GM19043 (cell line): Measurements from ENCODE around the gene PHLDB3.

ENCODE experiments used
- ATAC-seq: cut with Tn5 transposase; IDR thresholded peaks from one replicate; pipeline ENCODE4 v1.9.1; 2021; ENCODE audit warnings: low read depth; ENCODE audit not compliant: unreplicated experiment

The PHLDB3 gene

DNA sequence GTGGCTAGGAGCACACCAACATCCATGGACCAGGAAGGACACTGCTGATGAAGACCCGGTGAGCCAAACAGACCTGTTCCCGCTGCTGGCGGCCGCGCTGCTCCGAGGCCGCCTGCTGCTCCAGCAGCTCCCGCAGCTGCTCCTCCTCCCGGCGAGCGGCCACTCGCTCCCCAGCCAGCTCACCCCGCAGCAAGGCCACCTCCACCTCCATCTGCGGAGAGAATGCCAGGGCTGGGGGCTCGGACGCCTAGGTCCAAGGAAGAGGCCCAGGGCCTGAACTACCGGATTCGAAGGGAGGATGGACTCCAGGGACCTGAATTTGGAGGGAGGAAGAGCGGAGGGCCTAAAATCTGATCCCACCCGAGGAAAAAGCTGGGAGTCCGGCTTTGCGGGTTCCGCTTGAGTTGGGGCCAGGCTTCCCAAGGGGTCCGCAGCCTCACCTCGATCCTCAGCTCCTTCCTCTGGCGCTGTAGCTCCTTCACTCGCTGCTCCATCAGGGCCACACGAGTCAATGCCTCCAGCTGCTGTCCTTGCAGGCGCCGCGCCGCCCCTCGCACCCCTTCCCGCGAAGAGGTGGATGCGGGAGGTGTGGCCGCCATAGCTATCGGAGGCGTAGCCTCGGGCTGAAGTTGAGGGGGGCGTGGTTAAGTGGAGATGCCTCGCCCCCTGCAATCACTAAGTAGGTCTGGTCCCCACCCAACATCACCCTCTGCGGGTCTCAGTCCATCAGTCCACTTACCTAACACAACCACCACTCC lies 2.7 kb downstream of the PHLDB3 start:
- ATAC-seq, result no peak

DNA sequence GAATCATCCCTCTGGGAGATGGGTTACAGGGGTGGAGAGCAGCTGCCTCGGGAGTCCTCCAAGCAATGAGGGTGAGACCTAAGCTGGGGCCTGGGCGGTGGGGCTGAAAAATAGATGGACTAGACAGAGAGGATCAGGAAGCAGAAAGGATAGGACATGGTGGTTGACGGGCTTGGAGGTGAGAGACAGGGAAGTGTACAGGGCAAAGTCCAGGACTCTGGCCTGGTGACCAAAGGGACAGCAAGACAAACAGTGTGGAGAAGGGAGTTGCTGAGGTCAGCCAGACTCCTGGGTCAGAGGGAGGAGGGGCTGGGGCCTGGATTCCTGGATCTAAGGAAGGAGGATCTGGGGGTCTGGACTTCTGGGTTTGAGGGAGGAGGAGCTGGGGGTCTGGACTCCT lies 5.5 kb downstream of the PHLDB3 start:
- no peak for ATAC-seq

DNA sequence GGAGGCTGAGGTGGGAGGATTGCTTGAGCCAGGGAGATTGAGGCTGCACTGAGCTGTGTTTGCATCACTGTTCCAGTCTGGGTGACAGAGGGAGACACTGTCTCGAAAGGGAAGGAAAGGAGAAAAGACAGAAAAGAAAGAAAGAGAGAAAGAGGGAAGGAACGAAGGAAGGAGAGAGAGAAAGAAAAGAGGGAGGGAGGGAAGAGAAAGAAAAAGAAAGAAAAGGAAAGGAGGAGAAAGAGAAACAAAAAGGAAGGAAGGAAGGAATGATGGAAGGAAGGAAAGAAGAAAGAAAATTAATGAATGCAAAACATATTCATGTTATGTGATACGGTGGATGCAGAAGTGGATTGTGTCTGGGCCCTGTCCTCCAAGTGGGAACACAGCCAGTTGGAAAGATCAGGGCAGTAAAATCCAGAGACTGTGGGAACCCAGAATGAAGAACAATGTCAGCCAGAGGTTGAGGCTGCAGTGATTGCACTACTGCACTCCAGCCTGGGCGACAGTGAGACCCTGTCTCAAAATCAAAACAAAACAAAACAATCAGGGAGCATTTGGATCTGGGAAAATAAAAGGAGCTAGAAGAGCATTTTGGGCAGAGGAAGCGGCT lies 6.2 kb downstream of the PHLDB3 start:
- ATAC-seq, result no peak

DNA sequence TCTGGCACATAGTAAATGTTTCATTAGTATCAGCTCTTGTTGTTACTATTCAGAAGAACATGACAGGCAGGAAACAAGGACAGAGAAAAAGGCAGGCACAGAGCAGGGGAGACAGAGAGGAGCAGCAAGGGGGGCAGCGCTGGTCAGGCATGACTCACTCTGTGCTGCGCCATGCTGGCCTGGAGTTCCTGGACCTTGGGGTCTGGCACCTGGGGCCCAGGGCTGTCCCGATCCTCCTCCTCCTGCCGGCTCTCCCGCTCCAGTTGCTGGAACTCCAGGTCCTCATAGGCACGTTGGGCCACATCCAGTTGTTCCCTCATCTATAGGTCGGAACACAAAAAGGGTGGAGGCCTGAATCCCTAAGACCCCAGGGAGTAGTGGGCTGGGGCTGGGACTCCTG lies 7.6 kb downstream of the PHLDB3 start:
- no peak for ATAC-seq

DNA sequence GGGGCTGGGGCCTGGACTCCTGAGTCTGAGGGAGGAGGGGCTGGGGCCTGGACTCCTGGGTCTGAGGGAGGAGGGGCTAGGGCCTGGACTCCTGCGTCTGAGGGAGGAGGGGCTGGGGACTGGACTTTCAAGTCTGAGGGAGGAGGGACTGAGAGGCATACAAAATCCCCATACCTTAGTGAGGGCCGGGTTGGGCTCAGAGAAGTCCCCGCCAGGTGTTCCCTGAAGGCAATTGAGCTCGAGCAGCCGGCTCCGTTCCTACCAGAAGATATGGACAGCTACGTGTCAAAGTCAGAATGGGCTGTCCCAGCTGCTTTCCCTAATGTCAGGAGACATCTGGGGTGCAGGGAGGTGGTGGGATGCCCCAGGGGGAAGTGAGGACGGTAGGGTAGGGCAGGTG lies 9.5 kb downstream of the PHLDB3 start:
- ATAC-seq, result no peak

DNA sequence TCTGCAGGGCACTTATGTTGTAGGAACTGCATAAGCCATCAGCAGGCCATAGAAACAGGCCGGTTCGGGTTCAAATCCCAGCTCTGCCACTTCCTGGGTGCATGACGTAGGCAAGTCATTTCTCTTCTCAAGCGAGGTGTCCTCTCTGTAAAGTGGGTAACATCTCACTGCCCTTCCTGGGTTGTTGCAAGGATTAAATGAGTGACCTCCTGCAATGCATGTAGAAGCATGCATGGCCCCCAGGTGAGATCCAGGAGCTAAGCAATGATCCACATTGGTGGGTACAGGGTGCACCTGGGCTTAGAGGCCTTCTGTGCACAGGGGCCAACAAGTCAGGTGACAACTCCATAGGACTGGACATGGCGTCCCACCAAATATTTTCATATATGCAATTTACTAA lies 13.8 kb downstream of the PHLDB3 start:
- no peak for ATAC-seq

DNA sequence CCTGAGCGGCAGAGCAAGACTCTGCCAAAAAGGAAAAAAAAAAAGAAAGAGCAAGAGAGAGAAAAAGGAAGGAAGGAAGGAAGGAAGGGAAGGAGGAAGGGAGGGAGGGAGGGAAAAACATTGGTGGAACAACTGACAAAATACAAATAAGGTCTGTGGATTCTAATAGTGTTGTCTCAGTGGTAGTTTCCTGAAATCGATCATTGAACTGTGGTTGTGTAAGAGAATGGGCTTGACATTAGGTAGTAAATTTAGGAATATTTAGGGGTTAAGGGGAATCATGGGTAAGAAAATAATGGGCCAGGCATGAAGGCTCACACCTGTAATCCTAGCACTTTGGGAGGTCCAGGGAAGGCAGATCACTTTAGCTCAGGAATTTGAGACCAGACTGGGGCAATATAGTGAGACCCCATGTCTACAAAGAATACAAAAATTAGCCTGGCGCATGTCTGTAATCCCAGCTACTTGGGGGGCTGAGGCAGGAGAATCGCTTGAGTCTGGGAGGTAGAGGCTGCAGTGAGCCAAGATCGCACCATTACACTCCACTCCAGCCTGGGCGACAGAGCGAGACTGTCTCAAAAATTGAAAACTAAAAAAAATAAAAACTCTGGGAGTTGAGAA lies 14.5 kb downstream of the PHLDB3 start:
- no peak for ATAC-seq

DNA sequence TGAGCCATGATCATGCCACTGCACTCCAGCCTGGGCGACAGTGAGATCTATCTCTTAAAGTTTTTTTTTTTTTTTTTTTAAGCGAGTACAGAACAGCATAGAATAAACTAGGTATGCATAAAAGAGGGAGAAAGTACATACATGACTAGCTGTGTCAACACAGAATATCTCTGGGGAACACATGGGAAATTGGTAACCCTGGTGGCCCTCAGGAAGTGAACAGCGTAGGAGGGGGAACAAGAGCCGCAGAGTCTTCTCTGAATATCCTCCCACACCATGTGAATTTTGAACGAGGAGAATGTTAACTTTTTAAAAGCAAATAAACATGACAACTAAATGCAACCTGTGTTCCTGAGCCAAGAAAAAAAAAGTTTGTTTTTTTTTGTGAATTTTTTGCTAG lies 15.2 kb downstream of the PHLDB3 start:
- no peak for ATAC-seq

DNA sequence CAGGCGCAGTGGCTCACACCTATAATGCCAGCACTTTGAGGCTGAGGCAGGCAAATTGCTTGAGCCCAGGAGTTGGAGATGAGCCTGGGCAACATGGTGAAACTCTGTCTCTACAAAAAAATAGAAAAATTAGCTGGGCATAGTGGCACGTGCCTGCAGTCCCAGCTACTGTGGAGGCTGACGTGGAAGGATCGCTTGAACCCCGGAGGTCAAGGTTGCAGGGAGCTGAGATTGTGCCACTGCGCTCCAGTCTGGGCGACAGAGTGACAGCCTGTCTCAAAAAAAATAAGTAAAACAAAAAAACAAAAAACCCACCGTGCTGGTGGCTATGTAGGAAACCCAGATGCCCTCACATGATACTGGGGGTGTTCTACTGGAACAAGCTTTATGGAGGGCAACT lies 16.4 kb downstream of the PHLDB3 start:
- no peak for ATAC-seq

DNA sequence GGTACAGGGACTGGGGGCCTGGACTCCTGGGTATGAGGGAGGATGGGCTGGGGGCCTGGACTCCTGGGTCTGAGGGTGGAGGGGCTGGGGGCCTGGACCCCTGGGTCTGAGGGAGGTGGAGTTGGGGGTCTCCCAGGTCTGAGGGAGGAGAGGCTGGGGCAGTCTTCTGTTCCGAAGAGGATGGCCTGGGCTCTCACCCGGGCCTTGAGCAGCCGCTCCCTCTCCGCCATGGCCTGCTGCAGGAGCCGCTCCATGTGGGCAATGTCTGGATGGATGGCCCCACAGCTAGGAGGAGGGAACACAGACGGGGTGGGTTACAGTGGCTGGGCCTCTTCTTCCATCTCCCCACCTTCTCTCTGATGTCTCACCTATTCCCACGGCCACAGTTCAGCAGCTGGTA lies 18.1 kb downstream of the PHLDB3 start:
- ATAC-seq, result no peak

DNA sequence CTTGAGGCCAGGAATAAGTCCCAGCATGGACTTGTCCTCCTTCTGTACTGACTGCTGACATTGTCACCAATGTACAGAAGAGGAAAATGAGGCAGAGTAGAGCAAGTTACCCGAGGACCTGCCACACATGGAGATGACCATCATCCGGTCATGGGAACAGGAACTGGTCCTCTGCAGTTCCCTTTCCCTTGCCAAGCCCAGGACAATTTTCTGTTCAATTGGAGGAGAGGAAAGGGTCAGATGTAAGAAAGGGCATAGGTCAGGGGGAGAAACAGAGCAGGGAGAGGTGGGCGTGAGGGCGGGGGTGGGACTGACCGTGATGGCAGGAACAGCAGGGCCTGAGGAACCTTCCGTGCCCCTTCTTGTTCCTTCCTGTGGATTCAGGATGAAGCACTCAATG lies 18.6 kb downstream of the PHLDB3 start:
- ATAC-seq, result no peak

DNA sequence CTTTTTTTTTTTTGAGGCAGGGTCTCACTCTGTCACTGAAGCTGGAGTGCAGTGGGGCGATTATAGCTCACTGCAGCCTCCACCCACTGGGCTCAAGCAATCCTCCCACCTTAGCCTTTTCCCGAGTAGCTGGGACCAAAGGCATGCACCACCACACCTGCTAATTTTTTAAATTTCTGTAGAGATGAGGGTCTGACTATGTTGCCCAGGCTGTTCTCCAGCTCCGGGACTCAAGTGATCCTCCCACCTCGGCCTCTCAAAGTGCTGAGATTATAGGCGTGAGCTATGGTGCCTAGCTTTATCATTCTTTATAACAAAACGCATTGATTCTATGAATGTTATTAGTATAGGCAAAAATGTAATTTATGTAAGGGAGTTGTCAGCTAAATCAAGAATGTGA lies 21.3 kb downstream of the PHLDB3 start:
- ATAC-seq, result no peak

DNA sequence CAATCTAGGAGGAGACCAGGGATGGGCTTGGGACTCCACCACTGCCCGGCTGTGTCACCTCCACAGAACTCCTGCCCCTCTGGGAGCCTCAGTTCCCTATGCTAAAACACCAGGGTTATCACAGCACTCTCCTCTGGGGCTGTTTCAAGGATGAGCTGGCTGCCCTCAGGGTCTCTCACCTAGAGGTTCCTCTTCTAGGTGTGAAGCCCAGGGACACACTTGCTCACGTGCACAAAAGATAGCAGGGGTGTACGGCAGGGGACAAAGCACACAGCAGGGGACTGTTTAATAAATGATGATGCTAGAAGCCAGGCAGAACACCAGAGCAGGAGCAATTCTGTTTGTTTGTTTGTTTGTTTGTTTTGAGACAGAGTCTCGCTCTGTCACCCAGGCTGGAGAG lies 22.4 kb downstream of the PHLDB3 start:
- no peak for ATAC-seq

DNA sequence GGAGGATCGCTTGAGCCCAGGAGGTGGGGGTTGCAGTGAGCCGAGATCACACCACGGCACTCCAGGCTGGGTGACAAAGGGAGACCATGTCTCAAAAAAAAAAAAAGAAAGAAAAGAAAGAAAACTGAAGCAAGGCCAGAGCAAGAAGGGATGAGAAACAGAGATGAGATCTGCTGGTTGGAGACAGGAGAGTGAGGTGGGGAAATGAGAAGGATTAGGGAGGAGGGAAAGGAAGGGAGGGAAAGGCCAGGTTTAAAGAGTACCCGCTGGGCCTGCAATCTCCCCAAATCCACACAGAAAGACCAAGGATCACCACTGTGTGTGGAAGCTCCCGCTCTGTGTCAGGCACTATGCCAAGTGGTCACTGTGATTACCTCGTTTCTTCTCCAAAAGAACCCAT lies 22.8 kb downstream of the PHLDB3 start:
- ATAC-seq, result no peak

DNA sequence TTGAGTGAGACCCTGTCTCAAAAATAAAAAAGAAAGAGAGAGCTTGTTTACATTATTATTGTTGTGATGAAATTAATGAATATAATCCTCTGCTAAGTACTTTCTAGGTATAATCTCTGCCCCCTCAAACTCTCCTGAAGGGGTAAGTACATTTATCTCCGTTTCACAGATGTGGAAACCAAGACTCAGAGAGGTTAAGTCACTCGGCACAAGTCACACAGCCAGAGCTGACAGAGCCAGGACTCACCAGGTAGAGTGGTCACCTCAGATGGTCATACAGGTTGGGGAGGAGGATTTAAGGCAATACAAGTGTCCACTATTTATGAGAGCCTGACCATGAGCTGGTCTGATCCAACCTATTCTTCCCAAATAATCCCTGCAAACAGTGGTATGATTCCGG lies 24.0 kb downstream of the PHLDB3 start:
- no peak for ATAC-seq

DNA sequence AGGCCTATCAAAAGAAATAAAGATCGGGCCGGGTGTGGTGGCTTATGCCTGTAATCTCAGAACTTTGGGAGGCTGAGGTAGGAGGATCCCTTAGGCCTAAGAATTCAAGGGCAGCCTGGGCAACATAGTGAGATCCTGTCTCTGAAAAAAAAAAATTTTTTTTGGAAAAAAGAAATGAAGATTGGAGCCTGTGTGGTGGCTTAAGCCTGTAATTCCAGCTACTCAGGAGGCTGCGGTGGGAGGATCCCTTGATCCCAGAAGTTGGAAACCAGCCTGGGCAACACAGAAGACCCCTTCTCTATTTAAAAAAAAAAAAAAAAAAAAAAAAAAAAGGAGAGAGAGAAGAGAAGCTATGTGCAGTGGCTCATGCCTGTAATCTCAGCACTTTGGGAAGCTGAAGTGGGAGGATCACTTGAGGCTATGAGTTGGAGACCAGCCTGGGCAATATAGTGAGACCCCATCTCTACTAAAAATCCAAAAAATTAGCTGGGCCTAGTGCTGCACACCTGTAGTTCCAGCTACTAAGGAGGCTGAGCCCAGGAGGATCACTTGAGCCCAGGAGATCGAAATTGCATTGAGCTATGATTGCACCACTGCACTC lies 24.5 kb downstream of the PHLDB3 start:
- no peak for ATAC-seq

DNA sequence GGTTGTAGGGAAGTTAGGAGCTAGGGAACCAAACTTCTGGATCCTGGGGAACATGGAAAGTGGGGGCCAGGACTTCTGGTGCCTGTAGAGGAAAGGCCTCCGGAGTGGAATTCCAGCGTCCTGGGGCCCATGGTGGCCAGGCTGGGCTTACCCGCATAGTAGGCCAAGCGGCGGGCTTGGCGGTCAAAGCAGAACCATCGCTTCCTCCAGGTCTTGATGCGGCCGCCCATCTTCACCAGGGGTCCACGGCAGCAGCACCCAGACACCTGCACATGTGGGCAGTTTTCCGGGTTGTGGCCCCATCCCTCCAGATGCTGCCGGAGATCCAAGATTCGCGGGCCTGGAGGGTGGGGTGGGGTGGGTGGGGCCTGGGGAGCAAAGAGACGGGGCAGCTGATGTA lies 25.3 kb downstream of the PHLDB3 start:
- ATAC-seq, result no peak

DNA sequence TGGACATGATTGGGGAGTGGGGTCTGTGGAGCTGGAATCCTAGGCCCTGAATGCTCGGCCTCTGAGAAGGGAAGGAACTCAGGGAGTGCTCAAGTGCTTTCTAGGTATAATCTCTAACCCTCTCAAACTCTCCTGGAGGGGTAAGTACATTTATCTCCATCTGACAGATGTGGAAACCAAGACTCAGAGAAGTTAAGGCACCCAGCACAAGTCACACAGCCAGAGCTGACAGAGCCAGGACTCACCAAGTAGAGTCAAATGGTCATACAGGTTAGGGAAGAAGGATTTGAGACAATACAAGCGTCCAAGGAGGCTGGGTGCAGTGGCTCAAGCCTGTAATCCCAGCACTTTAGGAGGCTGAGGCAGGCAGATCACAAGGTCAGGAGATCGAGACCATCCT lies 26.2 kb downstream of the PHLDB3 start:
- ATAC-seq, result no peak

DNA sequence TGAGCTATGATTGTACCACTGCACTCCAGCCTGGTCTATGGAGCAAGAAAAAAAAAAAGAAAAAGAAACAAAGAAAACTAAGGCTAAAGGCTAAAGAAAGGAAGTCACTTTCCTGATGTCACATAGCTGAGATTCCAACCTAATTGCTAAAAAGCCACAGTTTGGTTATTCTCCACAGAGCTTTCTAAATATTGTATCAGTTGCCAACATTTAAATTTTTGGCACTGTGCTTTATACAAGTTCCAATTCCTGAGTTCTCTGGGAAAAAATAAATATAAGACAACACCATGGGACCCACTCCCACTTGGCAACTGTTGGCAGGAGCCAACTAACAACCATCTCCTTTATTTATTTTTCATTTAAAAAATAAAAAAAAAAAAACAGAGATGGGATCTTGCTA lies 27.9 kb downstream of the PHLDB3 start:
- ATAC-seq, result no peak

DNA sequence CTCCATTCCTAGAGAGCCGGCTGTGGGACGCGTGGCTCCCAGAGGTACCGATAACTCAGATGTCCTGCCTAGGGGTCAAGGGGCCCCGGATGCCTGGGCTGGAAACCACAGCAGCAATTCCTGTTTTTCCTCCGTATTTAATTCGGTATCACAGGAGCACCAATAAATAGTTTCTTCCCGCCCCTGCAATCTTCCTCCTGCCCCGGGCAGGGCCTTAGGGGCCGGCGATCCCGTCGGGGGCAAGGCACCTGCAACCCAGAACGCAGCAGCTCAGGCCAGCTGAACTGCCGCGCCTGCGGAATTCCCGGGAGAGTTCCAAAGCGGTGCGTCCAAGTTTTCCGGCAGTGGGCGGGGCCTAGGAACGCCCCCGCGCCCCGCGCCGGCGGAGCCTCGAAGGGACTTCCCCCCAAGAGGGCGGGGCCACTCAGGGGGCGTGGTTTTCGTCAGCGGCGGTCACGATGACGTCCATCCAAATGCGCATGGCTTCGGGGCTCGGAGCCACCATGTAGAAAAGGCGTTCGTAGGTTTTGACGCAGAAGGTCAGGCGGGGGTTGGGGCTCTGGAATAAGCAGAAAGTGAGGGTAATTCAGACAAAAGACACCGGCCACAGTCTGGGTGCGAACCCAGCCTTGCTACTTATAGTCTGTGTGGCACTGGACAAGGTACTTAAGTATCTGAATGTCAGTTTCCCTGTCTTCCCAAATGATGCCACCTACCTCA lies 29.4 kb downstream of the PHLDB3 start:
- no peak for ATAC-seq

DNA sequence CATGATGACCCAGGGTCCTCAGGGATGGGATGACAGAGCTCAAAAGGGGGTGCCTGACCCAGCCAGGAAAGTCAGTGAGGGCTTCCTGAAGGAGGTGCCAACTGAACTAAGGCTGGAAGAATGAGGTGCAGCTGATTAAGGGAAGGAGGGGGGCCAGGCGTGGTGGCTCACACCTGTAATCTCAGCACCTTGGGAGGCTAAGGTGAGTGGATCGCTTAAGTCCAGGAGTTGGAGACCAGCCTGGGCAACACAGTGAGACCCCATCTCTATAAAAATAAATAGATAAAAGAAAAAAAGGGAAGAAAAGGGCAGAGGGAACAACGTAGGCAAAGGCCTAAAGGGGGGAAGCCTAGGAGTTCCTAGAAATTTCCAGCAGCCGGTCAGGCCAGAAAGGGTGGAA lies 30.1 kb downstream of the PHLDB3 start:
- ATAC-seq, result no peak
